HepG2 (cell line): ENCODE results near the gene TMEM236. TPM values are rescaled to one million over a fixed set of nuclear protein-coding genes. Genes with fewer than 3 reads are reported as not detected.

Source experiments
- ATAC-seq: fragments of 200-7000 bp; cut with Tn5 transposase; 3 replicates; pipeline ENCODE4 v1.9.1; 2020; ENCODE audit warnings: mild to moderate bottlenecking, moderate library complexity
- BruUV-seq: library from RNA; stranded (reverse); fragments of 400-500 nt; replicated peaks from 2 replicates; lab custom pipeline; 2021; lab: Mats Ljungman, UMichigan
- CTCF ChIA-PET: fragments of 300-600 bp; formaldehyde crosslinking; extraction: SDS; loops from one replicate; lab custom pipeline; 2021; ENCODE audit warnings: low total read pairs, inconsistent platforms, low intra/inter-chr PET ratio; lab: Yijun Ruan, JAX
- POLR2A ChIA-PET: fragments of 350-600 bp; sonication (Branson Sonifier 250); formaldehyde crosslinking; loops from one replicate; lab custom pipeline; 2020; ENCODE audit warnings: antibody characterized with exemption, inconsistent platforms; lab: Yijun Ruan, JAX
- DNase-seq: peaks from one replicate; pipeline ENCODE4 v3.0.0-alpha.2; 2015; ENCODE audit warnings: low spot score
- FAIRE-seq: peaks from 3 replicates; lab custom pipeline; 2011; peaks lifted over from hg19 to GRCh38; lab: Jason Lieb, UNC
- H2AFZ ChIP-seq: one replicate; pipeline ENCODE4 v1.6.1; 2011; ENCODE audit warnings: low read length, inconsistent platforms
- H3K27ac ChIP-seq: fragments of 300-600 bp; 3 replicates; pipeline ENCODE4 v1.8.0; 2011; ENCODE audit warnings: mixed run types, mild to moderate bottlenecking, mixed read lengths, low read length, inconsistent platforms; ENCODE audit not compliant: insufficient read depth; ENCODE audit errors: extremely low read length
- H3K27me3 ChIP-seq, 2 experiments: fragments of 200-600 bp in 1 of 2; 2 replicates in 1 of 2; 3 replicates in 1 of 2; pipeline versions ENCODE4 v1.6.0 to v1.8.0; 2011; ENCODE audit warnings: low read length in 2 of 2, mild to moderate bottlenecking in 2 of 2, moderate library complexity in 2 of 2, inconsistent platforms in 1 of 2; ENCODE audit not compliant: insufficient read depth in 2 of 2, control insufficient read depth in 1 of 2
- H3K36me3 ChIP-seq, 2 experiments: fragments of 200-600 bp in 1 of 2; replicated peaks in 1 of 2; 2 replicates in 1 of 2; 3 replicates in 1 of 2; pipeline versions ENCODE4 v1.5.1 to v1.8.0; 2011; ENCODE audit warnings: low read length in 2 of 2, inconsistent platforms in 1 of 2; ENCODE audit not compliant: insufficient read depth in 2 of 2, control insufficient read depth in 1 of 2
- H3K4me1 ChIP-seq: 2 replicates; pipeline ENCODE4 v1.5.1; 2012; ENCODE audit warnings: low read length, inconsistent platforms; ENCODE audit not compliant: insufficient read depth
- H3K4me2 ChIP-seq: 2 replicates; pipeline ENCODE4 v1.6.0; 2011; ENCODE audit warnings: low read depth, low read length, inconsistent platforms
- H3K4me3 ChIP-seq, 3 experiments: fragments of 200-600 bp in 1 of 3; sonication (generic), shearing (Covaris generic) in 1 of 3; replicated peaks in 1 of 3; 2 replicates each; pipeline ENCODE4 v1.5.1; 2011 to 2016; ENCODE audit warnings: low read length in 3 of 3, inconsistent platforms in 2 of 3, low read depth in 2 of 3, mild to moderate bottlenecking in 2 of 3, control low read depth in 1 of 3, mixed read lengths in 1 of 3; ENCODE audit not compliant: insufficient read depth in 1 of 3
- H3K79me2 ChIP-seq: one replicate; pipeline ENCODE4 v1.6.1; 2011; ENCODE audit warnings: low read length, inconsistent platforms; ENCODE audit not compliant: insufficient read depth
- H3K9ac ChIP-seq: 2 replicates; pipeline ENCODE4 v1.6.0; 2011; ENCODE audit warnings: mild to moderate bottlenecking, low read depth, low read length, inconsistent platforms; ENCODE audit not compliant: insufficient read depth
- H3K9me3 ChIP-seq: 2 replicates; pipeline ENCODE4 v1.5.1; 2012; ENCODE audit warnings: mild to moderate bottlenecking, low read length
- H4K20me1 ChIP-seq: 2 replicates; pipeline ENCODE4 v1.6.0; 2011; ENCODE audit warnings: inconsistent platforms, mild to moderate bottlenecking, low read length, moderate library complexity; ENCODE audit not compliant: insufficient read depth
- CBX1 ChIP-seq: IDR thresholded peaks from one replicate; pipeline ENCODE4 v1.6.1; 2016; ENCODE audit warnings: antibody characterized with exemption, low read depth
- EEA1 ChIP-seq: sonication (generic); formaldehyde crosslinking; IDR thresholded peaks from 2 replicates; pipeline ENCODE4 v1.5.1; 2020; ENCODE audit warnings: mild to moderate bottlenecking, missing genetic modification reagents, borderline replicate concordance
- EHMT2 ChIP-seq: fragments of 200-600 bp; sonication (generic); IDR thresholded peaks from 2 replicates; pipeline ENCODE4 v1.7.0; 2017; ENCODE audit warnings: antibody characterized with exemption, low read depth, low read length, borderline replicate concordance
- ETV5 ChIP-seq: IDR thresholded peaks from 2 replicates; pipeline ENCODE4 v1.6.1; 2018; ENCODE audit warnings: missing biosample characterization, missing genetic modification reagents, inconsistent platforms, borderline replicate concordance
- ETV6 ChIP-seq: sonication (generic); formaldehyde crosslinking; conservative IDR thresholded peaks from 2 replicates; pipeline ENCODE4 v1.4.0; 2020; ENCODE audit warnings: missing genetic modification reagents
- HMGA1 ChIP-seq: sonication (generic); formaldehyde crosslinking; conservative IDR thresholded peaks from 2 replicates; pipeline ENCODE4 v1.4.0; 2020; ENCODE audit warnings: missing genetic modification reagents
- IRX3 ChIP-seq: sonication (generic); formaldehyde crosslinking; IDR thresholded peaks from 2 replicates; pipeline ENCODE4 v1.8.1; 2023; ENCODE audit warnings: mild to moderate bottlenecking, low read depth, missing genetic modification reagents, borderline replicate concordance
- KAT2B ChIP-seq: fragments of 150-350 bp; IDR thresholded peaks from 2 replicates; pipeline ENCODE4 v1.6.1; 2014; ENCODE audit warnings: low read depth, low read length, borderline replicate concordance
- KLF6 ChIP-seq: IDR thresholded peaks from 2 replicates; pipeline ENCODE4 v1.8.0; 2016; ENCODE audit warnings: missing biosample characterization, missing genetic modification reagents
- LCORL ChIP-seq, 2 experiments: fragments of 450-650 bp in 1 of 2; sonication (generic) in 1 of 2; formaldehyde crosslinking in 1 of 2; IDR thresholded peaks; 2 replicates each; pipeline versions ENCODE4 v1.5.0 to v1.6.1; 2017 to 2020; ENCODE audit warnings: antibody characterized with exemption in 1 of 2, missing genetic modification reagents in 1 of 2
- NR2F1 ChIP-seq, 2 experiments: fragments of 450-650 bp in 1 of 2; formaldehyde crosslinking in 1 of 2; IDR thresholded peaks; 2 replicates each; pipeline versions ENCODE4 v1.5.0 to v1.6.1; 2016 to 2020; ENCODE audit warnings: mild to moderate bottlenecking in 1 of 2, missing compliant biosample characterization in 1 of 2, missing genetic modification reagents in 1 of 2, moderate library complexity in 1 of 2
- RORA ChIP-seq: sonication (generic); formaldehyde crosslinking; IDR thresholded peaks from 2 replicates; pipeline ENCODE4 v1.5.0; 2020; ENCODE audit warnings: mild to moderate bottlenecking, missing genetic modification reagents, moderate library complexity
- TCF7 ChIP-seq: sonication (generic); IDR thresholded peaks from 2 replicates; pipeline ENCODE4 v1.6.1; 2016; ENCODE audit warnings: antibody characterized with exemption, low read depth
- ZMYM4 ChIP-seq: sonication (generic); formaldehyde crosslinking; IDR thresholded peaks from 2 replicates; pipeline ENCODE4 v1.8.1; 2023; ENCODE audit warnings: mild to moderate bottlenecking, missing genetic modification reagents
- ZNF224 ChIP-seq: sonication (generic); formaldehyde crosslinking; IDR thresholded peaks from 2 replicates; pipeline ENCODE4 v1.5.0; 2020; ENCODE audit warnings: mild to moderate bottlenecking, missing genetic modification reagents
- ZNF274 ChIP-seq: sonication (generic); formaldehyde crosslinking; IDR thresholded peaks from 2 replicates; pipeline ENCODE4 v1.5.1; 2020; ENCODE audit warnings: mild to moderate bottlenecking, missing genetic modification reagents
- ZNF430 ChIP-seq: sonication (generic); formaldehyde crosslinking; IDR thresholded peaks from 2 replicates; pipeline ENCODE4 v1.9.0; 2021; ENCODE audit warnings: mild to moderate bottlenecking, missing genetic modification reagents
- ZNF652 ChIP-seq: IDR thresholded peaks from 2 replicates; pipeline ENCODE4 v1.6.1; 2016; ENCODE audit warnings: low read depth, borderline replicate concordance
- ZSCAN9 ChIP-seq: IDR thresholded peaks from 2 replicates; pipeline ENCODE4 v1.6.1; 2016; ENCODE audit warnings: borderline replicate concordance
- WGBS: methylation state at CpG from one replicate; pipeline ENCODE4 v1.1.6; 2017; ENCODE audit warnings: low lambda C conversion rate; 5-methylcytosine and 5-hydroxymethylcytosine counted together
- in situ Hi-C: cut with HindIII; loops from 2 replicates; pipeline ENCODE4 v1.10.0; 2017; ENCODE audit warnings: low pct_unique_long_range_greater_than_20kb; ENCODE audit not compliant: extremely low pct_ligation_motif_present
- intact Hi-C: fragments of 100-400 bp; cut with micrococcal nuclease; formaldehyde crosslinking; loops from one replicate; pipeline ENCODE4 v1.10.0; 2022; ENCODE audit not compliant: unreplicated experiment
- polyA plus RNA-seq, 8 experiments: library from polyadenylated mRNA; depleted of rRNA in 3 of 8; stranded (reverse) in 7 of 8; unstranded in 1 of 8; fragments of >200 nt; fragmentation: Illumina TruSeq in 4 of 8; extraction: Trizol in 4 of 8; gene quantifications; 2 replicates each; pipeline versions ENCODE4 v1.2.1 to v1.2.3, GENCODE V29; 2011 to 2016; ENCODE audit warnings: low read depth in 4 of 8, missing spikeins in 1 of 8, mixed read lengths in 1 of 8; ENCODE audit not compliant: insufficient read depth in 1 of 8
- total RNA-seq, 5 experiments: library from RNA; depleted of rRNA; stranded (reverse); fragments of >200 nt; fragmentation: Illumina TruSeq; extraction: Trizol; gene quantifications; 2 replicates each; pipeline ENCODE4 v1.2.3, GENCODE V29; 2016; ENCODE audit warnings: low read depth in 1 of 5
- TF ChIP-seq, protein P1 (sequence below): fragments of 450-650 bp; IDR thresholded peaks from 2 replicates; pipeline ENCODE4 v1.6.1; 2016
- TF ChIP-seq, protein P2 (sequence below): sonication (generic); formaldehyde crosslinking; IDR thresholded peaks from 2 replicates; pipeline ENCODE4 v1.8.1; 2023; ENCODE audit warnings: mild to moderate bottlenecking, missing genetic modification reagents
- TF ChIP-seq, protein P3 (sequence below): sonication (generic); formaldehyde crosslinking; IDR thresholded peaks from 2 replicates; pipeline ENCODE4 v1.9.0; 2022; ENCODE audit warnings: missing genetic modification reagents, mild to moderate bottlenecking, borderline replicate concordance

The TMEM236 gene
- total and polyA plus RNA-seq, 2 of the 13 experiments (the other 11 are each of a cell fraction or from before 2014, with no cell fraction given) = 0.04 to 0.08 TPM

DNA sequence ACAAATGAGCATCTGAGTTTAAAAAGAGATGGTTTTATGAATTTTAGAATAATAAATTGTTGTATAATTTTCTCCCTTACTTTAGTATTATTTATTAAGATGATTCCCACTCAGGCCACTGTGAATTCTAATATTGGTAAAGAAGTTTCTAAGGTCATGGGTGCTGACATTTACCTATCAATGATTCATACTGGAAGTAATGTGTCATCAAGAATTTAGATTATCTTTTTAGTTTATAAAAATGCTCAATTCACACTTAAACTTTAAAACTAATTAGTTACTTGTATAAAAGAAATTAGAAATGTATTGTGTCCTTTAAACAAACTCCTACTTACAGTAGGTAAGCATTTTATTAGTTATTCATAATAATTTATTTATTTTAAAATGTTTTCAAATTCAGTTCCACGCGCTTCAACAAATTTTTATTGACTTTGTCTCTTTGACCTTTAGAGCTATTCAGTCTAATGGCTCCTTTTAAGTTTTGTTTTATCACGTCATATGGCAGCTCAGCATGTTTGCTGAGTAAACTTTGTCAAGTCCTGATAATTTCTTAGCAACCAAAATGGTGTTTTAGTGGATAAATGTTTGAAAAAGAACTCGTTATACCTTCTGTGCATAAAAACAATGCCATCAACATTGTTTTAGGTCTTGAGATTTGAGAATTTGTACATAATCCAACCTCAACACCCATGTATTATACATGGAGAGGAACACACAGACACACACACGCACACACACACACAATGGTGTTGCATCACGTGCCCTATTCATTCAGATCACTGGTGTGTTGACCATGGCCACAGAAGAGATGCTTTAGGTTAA, 42.0 kb downstream of the TMEM236 start:
- H3K27me3 ChIP-seq = peaks cover 0 to 6% of the 10 kb centered on the region in 2 experiments; a peak in 1 of 5 replicates
- no peak overlapping the region for H3K9ac ChIP-seq
- no peak overlapping the region for H3K27ac ChIP-seq
- peak overlapping the region; percentile 10; the same call in 1 of the 2 replicates for H3K4me2 ChIP-seq
- in situ Hi-C loops (no loop called here), intact Hi-C loops (no loop called here)
- no peaks in the 10 kb centered on the region for H4K20me1 ChIP-seq
- no peak overlapping the region for H2AFZ ChIP-seq
- ChIA-PET CTCF (no interaction called here), POLR2A (no interaction called here)
- peak; percentile 56 for DNase-seq
- no peak overlapping the region for H3K4me3 ChIP-seq
- WGBS = 1% methylated on average over 6 of the region's 6 CpGs
- no peaks in the 10 kb centered on the region for H3K36me3 ChIP-seq
- peak; percentile 40; the same call in 1 of the 3 replicates for ATAC-seq
- no peak for FAIRE-seq
- no peaks in the 10 kb centered on the region for H3K9me3 ChIP-seq
- no peaks in the 10 kb centered on the region for H3K79me2 ChIP-seq
- peaks cover 16% of the 10 kb centered on the region for H3K4me1 ChIP-seq
- no TSS peak for BruUV-seq
- TF ChIP-seq, protein P1, sequence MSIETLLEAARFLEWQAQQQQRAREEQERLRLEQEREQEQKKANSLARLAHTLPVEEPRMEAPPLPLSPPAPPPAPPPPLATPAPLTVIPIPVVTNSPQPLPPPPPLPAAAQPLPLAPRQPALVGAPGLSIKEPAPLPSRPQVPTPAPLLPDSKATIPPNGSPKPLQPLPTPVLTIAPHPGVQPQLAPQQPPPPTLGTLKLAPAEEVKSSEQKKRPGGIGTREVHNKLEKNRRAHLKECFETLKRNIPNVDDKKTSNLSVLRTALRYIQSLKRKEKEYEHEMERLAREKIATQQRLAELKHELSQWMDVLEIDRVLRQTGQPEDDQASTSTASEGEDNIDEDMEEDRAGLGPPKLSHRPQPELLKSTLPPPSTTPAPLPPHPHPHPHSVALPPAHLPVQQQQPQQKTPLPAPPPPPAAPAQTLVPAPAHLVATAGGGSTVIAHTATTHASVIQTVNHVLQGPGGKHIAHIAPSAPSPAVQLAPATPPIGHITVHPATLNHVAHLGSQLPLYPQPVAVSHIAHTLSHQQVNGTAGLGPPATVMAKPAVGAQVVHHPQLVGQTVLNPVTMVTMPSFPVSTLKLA = no peak
- TF ChIP-seq ZSCAN9 (CRISPR knock-in tag) = no peak
- TF ChIP-seq KLF6 (CRISPR knock-in tag) = no peak
- no peak for TF ChIP-seq RORA (CRISPR knock-in tag)
- no peak for TF ChIP-seq ETV5
- TF ChIP-seq NR2F1 (CRISPR knock-in tag; IDR thresholded peaks at IDR 0.05) = peak in 1 of 2 experiments; percentile 88; a peak in 2 of 4 replicates
- TF ChIP-seq KAT2B = no peak
- TF ChIP-seq CBX1 = no peak
- peak; percentile 80 for TF ChIP-seq TCF7
- TF ChIP-seq LCORL (IDR thresholded peaks at IDR 0.05) = no peak
- TF ChIP-seq LCORL (CRISPR knock-in tag; IDR thresholded peaks at IDR 0.05) = no peak
- TF ChIP-seq ZNF430 = no peak
- TF ChIP-seq ZNF652 (CRISPR knock-in tag) = no peak
- TF ChIP-seq ZMYM4 (CRISPR knock-in tag) = no peak
- TF ChIP-seq, protein P2, sequence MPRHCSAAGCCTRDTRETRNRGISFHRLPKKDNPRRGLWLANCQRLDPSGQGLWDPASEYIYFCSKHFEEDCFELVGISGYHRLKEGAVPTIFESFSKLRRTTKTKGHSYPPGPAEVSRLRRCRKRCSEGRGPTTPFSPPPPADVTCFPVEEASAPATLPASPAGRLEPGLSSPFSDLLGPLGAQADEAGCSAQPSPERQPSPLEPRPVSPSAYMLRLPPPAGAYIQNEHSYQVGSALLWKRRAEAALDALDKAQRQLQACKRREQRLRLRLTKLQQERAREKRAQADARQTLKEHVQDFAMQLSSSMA (CRISPR knock-in tag) = no peak
- TF ChIP-seq EHMT2 = no peak
- TF ChIP-seq, protein P3, sequence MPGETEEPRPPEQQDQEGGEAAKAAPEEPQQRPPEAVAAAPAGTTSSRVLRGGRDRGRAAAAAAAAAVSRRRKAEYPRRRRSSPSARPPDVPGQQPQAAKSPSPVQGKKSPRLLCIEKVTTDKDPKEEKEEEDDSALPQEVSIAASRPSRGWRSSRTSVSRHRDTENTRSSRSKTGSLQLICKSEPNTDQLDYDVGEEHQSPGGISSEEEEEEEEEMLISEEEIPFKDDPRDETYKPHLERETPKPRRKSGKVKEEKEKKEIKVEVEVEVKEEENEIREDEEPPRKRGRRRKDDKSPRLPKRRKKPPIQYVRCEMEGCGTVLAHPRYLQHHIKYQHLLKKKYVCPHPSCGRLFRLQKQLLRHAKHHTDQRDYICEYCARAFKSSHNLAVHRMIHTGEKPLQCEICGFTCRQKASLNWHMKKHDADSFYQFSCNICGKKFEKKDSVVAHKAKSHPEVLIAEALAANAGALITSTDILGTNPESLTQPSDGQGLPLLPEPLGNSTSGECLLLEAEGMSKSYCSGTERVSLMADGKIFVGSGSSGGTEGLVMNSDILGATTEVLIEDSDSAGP (CRISPR knock-in tag) = no peak
- TF ChIP-seq ETV6 (CRISPR knock-in tag) = no peak
- no peak for TF ChIP-seq EEA1 (CRISPR knock-in tag)
- TF ChIP-seq ZNF274 (CRISPR knock-in tag) = no peak
- TF ChIP-seq HMGA1 (CRISPR knock-in tag) = no peak
- no peak for TF ChIP-seq IRX3 (CRISPR knock-in tag)
- no peak for TF ChIP-seq ZNF224 (CRISPR knock-in tag)
